GM19463 (cell line): ENCODE measurements around the gene NRBP1.
"Not testable (repeated sequence)": the region's sequence is repeated elsewhere in the genome, so short reads cannot be mapped to it uniquely, and the experiment has no call there.

ENCODE experiments used
- ATAC-seq: cut with Tn5 transposase; IDR thresholded peaks from one replicate; pipeline ENCODE4 v1.9.1; 2021; ENCODE audit warnings: mild to moderate bottlenecking, moderate library complexity; ENCODE audit not compliant: unreplicated experiment

The NRBP1 gene

GRCh38 chr2:27421660-27422250 is 6.7 kb upstream of the NRBP1 start:
- no peak for ATAC-seq

- no peak for ATAC-seq
Measured at GRCh38 chr2:27422958-27423357, 5.5 kb upstream of the NRBP1 start.

- not testable (repeated sequence) for ATAC-seq
Measured at GRCh38 chr2:27425039-27425438, 3.4 kb upstream of the NRBP1 start.

- no peak for ATAC-seq
Measured at GRCh38 chr2:27427863-27428212, 593 bp upstream of the NRBP1 start.

DNA sequence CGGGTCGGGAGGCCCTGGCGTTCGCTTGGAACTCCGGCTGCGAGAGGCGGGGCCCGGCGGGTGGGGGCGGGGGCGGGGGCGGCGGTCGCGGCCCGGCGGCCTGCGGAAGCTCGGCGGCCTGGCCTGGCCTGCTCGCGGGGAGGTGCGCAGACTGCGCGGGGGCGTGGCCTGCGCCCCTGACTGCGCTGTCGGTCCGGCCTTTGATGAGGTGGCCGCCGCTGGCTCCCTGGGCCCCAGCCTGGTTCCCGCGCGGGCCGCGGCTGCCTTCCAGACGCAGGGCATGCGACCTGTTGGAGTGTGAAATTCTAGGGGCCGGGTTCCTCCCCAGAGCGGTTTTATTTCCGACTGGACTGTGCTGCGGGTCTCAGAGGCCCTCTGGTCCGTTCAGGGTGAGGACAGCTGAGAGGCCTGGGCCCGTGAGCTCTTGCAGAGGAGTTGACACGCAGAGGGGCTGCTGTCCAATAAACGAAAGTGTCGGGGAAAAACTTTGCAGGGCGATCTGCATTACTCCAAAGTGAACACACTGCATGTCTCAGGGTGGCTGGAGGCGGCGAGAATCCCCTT is 629 bp downstream of the NRBP1 start:
- ATAC-seq = peak; percentile 70

GRCh38 chr2:27431395-27431794 is 3.0 kb downstream of the NRBP1 start:
- no peak for ATAC-seq

DNA sequence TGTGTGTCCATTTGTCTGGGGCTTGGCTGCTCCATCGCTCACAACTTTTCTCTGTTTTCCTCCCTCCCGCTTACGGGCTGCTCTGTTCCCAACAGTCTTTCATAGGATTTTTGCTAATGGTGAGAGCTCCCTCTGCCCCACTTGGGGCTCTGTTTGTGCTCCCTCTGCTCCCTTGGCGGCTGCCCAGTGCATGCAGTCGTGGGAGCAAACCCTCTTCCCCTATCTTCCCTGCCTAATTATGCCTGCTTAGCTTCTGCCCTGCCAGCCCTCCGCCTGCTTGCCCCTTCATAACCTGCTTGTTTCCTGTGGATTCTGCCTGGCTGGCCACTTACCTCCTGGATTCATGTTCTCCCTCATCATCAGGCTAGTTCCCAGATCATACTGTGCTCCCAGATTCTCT is 7.2 kb downstream of the NRBP1 start:
- ATAC-seq = no peak

- ATAC-seq = no peak
Measured at GRCh38 chr2:27441226-27441926, 12.9 kb downstream of the NRBP1 start.

- ATAC-seq = no peak
Measured at GRCh38 chr2:27441958-27442919, 13.8 kb downstream of the NRBP1 start, which contains the start of gene KRTCAP3. KRTCAP3 (plus strand) TSS chr2:27442381; CDS start chr2:27442413, 32 bp downstream.

DNA sequence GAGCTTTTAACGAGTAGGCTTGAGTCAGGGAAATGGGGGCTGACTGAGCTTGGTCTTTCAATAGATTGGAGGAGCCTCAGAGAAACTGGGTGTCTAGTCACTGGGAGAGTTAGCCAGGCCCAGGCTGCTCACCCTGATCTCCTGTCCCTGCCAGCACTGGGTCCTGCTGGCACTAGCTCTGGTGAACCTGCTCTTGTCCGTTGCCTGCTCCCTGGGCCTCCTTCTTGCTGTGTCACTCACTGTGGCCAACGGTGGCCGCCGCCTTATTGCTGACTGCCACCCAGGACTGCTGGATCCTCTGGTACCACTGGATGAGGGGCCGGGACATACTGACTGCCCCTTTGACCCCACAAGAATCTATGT is 14.5 kb downstream of the NRBP1 start:
- no peak for ATAC-seq

GRCh38 chr2:27445155-27445554 is 16.7 kb downstream of the NRBP1 start:
- ATAC-seq = no peak

- no peak for ATAC-seq
Measured at GRCh38 chr2:27445615-27446014, 17.2 kb downstream of the NRBP1 start.

DNA sequence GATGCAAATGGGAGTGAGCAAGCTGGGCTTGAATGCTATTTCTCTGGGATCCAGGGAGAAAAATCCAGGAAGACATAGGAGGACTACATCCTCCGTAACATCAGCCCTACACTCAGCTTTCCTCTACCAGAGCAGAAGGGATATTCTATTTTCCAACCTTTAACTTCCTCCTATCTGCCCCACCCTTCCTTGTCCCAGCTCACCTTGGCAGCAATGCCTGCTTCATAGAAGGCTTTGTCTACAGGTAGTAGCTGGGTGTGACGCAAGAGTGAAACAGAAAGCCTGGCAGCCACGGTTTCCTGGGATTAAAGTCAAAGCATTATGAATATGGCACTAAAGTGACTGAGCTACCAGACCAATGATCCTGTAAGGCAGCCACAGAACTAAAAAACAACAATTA is 17.6 kb downstream of the NRBP1 start:
- no peak for ATAC-seq

DNA sequence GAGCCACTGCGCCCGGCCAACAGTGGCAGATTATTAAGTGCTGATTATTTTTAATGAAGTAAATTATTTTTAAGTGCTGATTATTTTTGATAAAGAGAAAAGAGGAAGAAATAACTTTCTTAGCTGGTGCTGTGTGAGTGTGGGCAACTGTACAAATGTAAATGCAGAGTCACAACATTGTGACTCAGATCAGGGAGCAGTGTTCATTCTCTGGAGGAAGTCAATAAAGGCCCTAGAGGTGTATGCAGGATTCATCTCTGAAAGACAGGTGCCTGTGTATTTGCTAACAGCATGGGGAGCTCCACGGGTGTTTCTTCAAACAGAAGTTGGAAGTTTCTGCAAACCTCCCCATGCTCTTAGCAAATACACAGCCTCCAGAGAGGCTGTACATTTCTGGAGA is 19.9 kb downstream of the NRBP1 start:
- no peak for ATAC-seq

DNA sequence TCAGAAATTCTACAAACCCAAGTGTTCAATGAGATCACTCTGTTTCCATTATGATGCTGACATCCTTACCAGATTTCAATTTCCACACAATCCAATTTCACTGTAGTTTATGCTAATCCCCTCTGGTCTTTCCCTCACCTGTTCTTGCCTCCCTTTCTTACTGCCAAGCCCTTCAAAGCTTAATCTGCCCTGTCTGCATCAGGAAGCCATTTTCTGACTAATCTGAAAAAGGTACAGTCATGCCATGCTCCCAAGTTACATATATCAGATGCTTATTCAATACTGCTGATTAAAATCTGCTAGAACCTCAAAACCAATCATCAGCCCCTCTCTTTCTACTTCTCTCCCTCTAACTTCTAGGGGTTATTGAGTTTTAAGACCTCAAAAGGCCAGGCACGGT is 22.7 kb downstream of the NRBP1 start:
- ATAC-seq = no peak

DNA sequence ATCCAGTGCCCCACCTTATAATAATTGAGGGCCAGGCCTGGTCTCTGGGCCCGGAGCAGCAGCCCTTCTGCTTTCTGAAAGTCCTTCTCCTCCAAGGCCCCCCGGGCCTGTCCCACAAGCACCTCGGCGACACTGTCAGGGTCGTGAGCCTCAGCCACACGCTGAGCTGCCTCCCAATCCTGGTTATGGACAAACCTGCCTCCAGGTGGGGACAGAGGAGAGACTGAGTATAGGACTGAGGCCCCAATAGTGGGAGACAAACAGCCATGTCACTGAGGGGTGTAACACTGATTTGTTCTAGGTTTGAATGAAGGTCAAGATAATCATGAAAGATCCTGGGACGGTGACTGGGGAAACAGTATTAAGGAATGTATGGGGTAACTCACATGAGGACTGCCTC is 25.5 kb downstream of the NRBP1 start:
- ATAC-seq = no peak

- no peak for ATAC-seq
Measured at GRCh38 chr2:27461118-27461517, 32.7 kb downstream of the NRBP1 start.

DNA sequence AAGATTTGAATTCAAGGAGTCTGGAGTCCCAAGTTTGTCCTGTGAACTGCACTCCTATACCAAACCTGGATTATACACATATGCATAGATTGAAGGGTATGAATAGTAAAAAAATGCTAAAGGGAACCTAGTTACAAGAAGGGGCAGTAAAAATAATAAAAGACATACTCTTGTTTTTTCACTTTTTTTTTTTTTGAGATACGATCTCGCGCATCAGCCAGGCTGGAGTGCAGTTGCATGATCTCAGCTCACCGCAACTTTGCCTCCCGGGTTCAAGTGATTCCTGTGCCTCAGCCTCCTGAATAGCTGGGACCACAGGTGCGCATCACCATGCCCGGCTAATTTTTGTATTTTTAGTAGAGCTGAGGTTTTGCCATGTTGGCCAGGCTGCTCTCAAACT is 36.0 kb downstream of the NRBP1 start:
- ATAC-seq = no peak

DNA sequence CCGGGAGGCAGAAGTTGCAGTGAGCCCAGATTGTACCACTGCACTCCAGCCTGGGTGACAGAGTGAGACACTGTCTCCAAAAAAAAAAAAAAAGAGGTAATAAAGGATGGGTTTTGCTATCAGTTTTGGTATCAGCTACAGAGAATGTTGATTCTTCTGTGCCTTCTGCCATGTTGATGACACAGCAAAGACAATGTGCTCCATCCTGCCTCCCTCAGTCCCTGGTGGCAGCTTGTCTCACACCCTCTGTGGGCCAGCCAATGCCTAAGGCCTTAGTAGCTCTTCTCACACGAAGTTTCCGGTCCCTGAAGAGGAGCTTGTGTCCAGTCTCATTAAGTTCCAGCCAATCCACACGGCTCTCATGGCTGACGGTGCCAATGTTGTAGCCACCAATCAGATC is 43.5 kb downstream of the NRBP1 start:
- no peak for ATAC-seq

GRCh38 chr2:27485496-27485895 is 57.1 kb downstream of the NRBP1 start:
- no peak for ATAC-seq

GRCh38 chr2:27489118-27489497 is 60.7 kb downstream of the NRBP1 start:
- ATAC-seq = no peak
